Loucy (cell line): ENCODE data around the gene MYO18A.

Experiments used
- H2AFZ ChIP-seq: fragments of 200-600 bp; sonication (generic); 2 replicates; pipeline ENCODE4 v1.6.0; 2016; ENCODE audit warnings: antibody characterized with exemption, mild to moderate bottlenecking, low read length, moderate library complexity
- H3F3A ChIP-seq: fragments of 200-600 bp; 2 replicates; pipeline ENCODE4 v1.6.0; 2016; ENCODE audit warnings: antibody characterized with exemption, low read depth, mild to moderate bottlenecking
- H3K27me3 ChIP-seq: fragments of 200-600 bp; sonication (generic); 2 replicates; pipeline ENCODE4 v1.6.1; 2014; ENCODE audit warnings: low read length, mild to moderate bottlenecking; ENCODE audit not compliant: insufficient read depth, poor library complexity, severe bottlenecking
- H3K36me3 ChIP-seq: fragments of 200-600 bp; sonication (generic); 2 replicates; pipeline ENCODE4 v1.6.1; 2016; ENCODE audit warnings: low read length; ENCODE audit not compliant: insufficient read depth
- H3K4me1 ChIP-seq: fragments of 200-600 bp; sonication (generic); 2 replicates; pipeline ENCODE4 v1.5.1; 2014; ENCODE audit warnings: low read length, mild to moderate bottlenecking; ENCODE audit not compliant: insufficient read depth, poor library complexity, severe bottlenecking
- H3K4me2 ChIP-seq: fragments of 200-600 bp; sonication (generic); 2 replicates; pipeline ENCODE4 v1.6.0; 2014; ENCODE audit warnings: antibody characterized with exemption, low read length, low read depth, mild to moderate bottlenecking; ENCODE audit not compliant: poor library complexity, severe bottlenecking
- H3K4me3 ChIP-seq: fragments of 200-600 bp; sonication (generic); 2 replicates; pipeline ENCODE4 v1.5.1; 2014; ENCODE audit warnings: low read length, mild to moderate bottlenecking, mixed read lengths; ENCODE audit not compliant: poor library complexity, severe bottlenecking
- H3K79me2 ChIP-seq: fragments of 200-600 bp; sonication (generic); 2 replicates; pipeline ENCODE4 v1.6.1; 2014; ENCODE audit warnings: low read length; ENCODE audit not compliant: insufficient read depth
- H3K9ac ChIP-seq: fragments of 200-600 bp; sonication (generic); 2 replicates; pipeline ENCODE4 v1.6.0; 2014; ENCODE audit warnings: mild to moderate bottlenecking, low read depth, low read length, moderate library complexity; ENCODE audit not compliant: poor library complexity, severe bottlenecking
- H3K9me2 ChIP-seq: fragments of 200-600 bp; sonication (generic); replicated peaks from 2 replicates; pipeline ENCODE4 v1.6.1; 2016; ENCODE audit warnings: low read depth, low read length, mixed read lengths
- H3K9me3 ChIP-seq: fragments of 200-600 bp; sonication (generic); 2 replicates; pipeline ENCODE4 v1.6.1; 2014; ENCODE audit warnings: mild to moderate bottlenecking, antibody characterized with exemption, low read length, low read depth; ENCODE audit not compliant: insufficient read depth
- H4K20me1 ChIP-seq: fragments of 200-600 bp; sonication (generic); 2 replicates; pipeline ENCODE4 v1.6.0; 2014; ENCODE audit warnings: antibody characterized with exemption, low read length, mild to moderate bottlenecking; ENCODE audit not compliant: insufficient read depth, poor library complexity, severe bottlenecking
- CTCF ChIP-seq: fragments of 200-600 bp; sonication (generic); conservative IDR thresholded peaks from 2 replicates; pipeline ENCODE4 v1.5.1; 2014; ENCODE audit warnings: mild to moderate bottlenecking, antibody characterized with exemption, low read length
- EZH2phosphoT487 ChIP-seq: fragments of 200-600 bp; IDR thresholded peaks from 2 replicates; pipeline ENCODE4 v1.6.1; 2018; ENCODE audit warnings: antibody characterized with exemption, mild to moderate bottlenecking, moderate library complexity, borderline replicate concordance

The MYO18A gene

GRCh38 chr17:29045734-29046472, 134.3 kb downstream of the MYO18A start:
- no peaks in the 10 kb centered on the region for H3K9me2 ChIP-seq
- peaks cover 4% of the 10 kb centered on the region for H3K4me1 ChIP-seq
- no peaks in the 10 kb centered on the region for H3K27me3 ChIP-seq
- no peak overlapping the region for H3K4me2 ChIP-seq
- no peaks in the 10 kb centered on the region for H3K79me2 ChIP-seq
- H3K4me3 ChIP-seq, result no peak overlapping the region
- no peak overlapping the region for H3K9ac ChIP-seq
- H4K20me1 ChIP-seq, result no peaks in the 10 kb centered on the region
- no peaks in the 10 kb centered on the region for H3K36me3 ChIP-seq
- H3F3A ChIP-seq, result no peaks in the 10 kb centered on the region
- H3K9me3 ChIP-seq, result no peaks in the 10 kb centered on the region
- H2AFZ ChIP-seq, result no peak overlapping the region
- TF ChIP-seq EZH2phosphoT487, result no peak
- TF ChIP-seq CTCF, result no peak

- H3K4me1 ChIP-seq, result peaks cover 4% of the 10 kb centered on the region
- no peaks in the 10 kb centered on the region for H3F3A ChIP-seq
- H3K79me2 ChIP-seq, result no peaks in the 10 kb centered on the region
- no peak for TF ChIP-seq CTCF
- TF ChIP-seq EZH2phosphoT487, result no peak
- no peaks in the 10 kb centered on the region for H3K9me3 ChIP-seq
- no peaks in the 10 kb centered on the region for H4K20me1 ChIP-seq
- H3K27me3 ChIP-seq, result no peaks in the 10 kb centered on the region
- H3K9me2 ChIP-seq, result no peaks in the 10 kb centered on the region
- no peak overlapping the region for H3K9ac ChIP-seq
- H3K4me3 ChIP-seq, result no peak overlapping the region
- no peaks in the 10 kb centered on the region for H3K36me3 ChIP-seq
- no peak overlapping the region for H2AFZ ChIP-seq
- H3K4me2 ChIP-seq, result no peak overlapping the region
These were observed 135.2 kb downstream of the MYO18A start for GRCh38 chr17:29045026-29045425.

- no peak for TF ChIP-seq EZH2phosphoT487
- no peak for TF ChIP-seq CTCF
- H3K4me2 ChIP-seq, result no peak overlapping the region
- peaks cover 4% of the 10 kb centered on the region for H3K4me1 ChIP-seq
These were observed 136.6 kb downstream of the MYO18A start for GRCh38 chr17:29043539-29044145.

More at GRCh38 chr17:29043539-29044145, 136.6 kb downstream of the MYO18A start:
- Histone ChIP-seq H3K4me3 (no peak overlapping the region), H3K9me2 (no peaks in the 10 kb centered on the region), H3F3A (no peaks in the 10 kb centered on the region), H4K20me1 (no peaks in the 10 kb centered on the region), H3K9me3 (no peaks in the 10 kb centered on the region), H3K36me3 (no peaks in the 10 kb centered on the region), H3K27me3 (no peaks in the 10 kb centered on the region), H3K9ac (no peak overlapping the region), H2AFZ (no peak overlapping the region), H3K79me2 (no peaks in the 10 kb centered on the region)
